CD4-positive, alpha-beta T cell (primary cell): Measurements from ENCODE around the gene PCLO. TPM values are rescaled to one million over a fixed set of nuclear protein-coding genes. Genes with fewer than 3 reads are reported as not detected.

Experiments
- ATAC-seq: fragments of 200-7000 bp; cut with Tn5 transposase; one replicate; pipeline ENCODE4 v1.10.0; 2022; ENCODE audit warnings: mild to moderate bottlenecking; ENCODE audit not compliant: poor library complexity
- CTCF ChIA-PET: fragments of 350-600 bp; sonication (Branson Sonifier 250); formaldehyde crosslinking; loops from one replicate; lab custom pipeline; 2021; ENCODE audit warnings: antibody characterized with exemption, inconsistent platforms; lab: Charles Lee
- POLR2A ChIA-PET: fragments of 350-600 bp; sonication (Branson Sonifier 250); formaldehyde crosslinking; loops from one replicate; lab custom pipeline; 2021; ENCODE audit warnings: antibody characterized with exemption, inconsistent platforms; lab: Charles Lee
- DNase-seq, 14 experiments: peaks; one replicate each; pipeline ENCODE4 v3.0.0-alpha.2; 2013 to 2020; ENCODE audit warnings: mixed read lengths in 2 of 14
- H3K27ac ChIP-seq, 2 donors: one replicate each; pipeline versions ENCODE4 v1.5.1 to v1.7.0; 2013; ENCODE audit warnings: low read length in 2 of 2, low read depth in 1 of 2, mild to moderate bottlenecking in 1 of 2
- H3K27me3 ChIP-seq, 2 experiments: 1 replicate in 1 of 2; 2 replicates in 1 of 2; pipeline versions ENCODE4 v1.6.1 to v1.7.0; 2013; ENCODE audit warnings: low read length in 2 of 2, control low read depth in 1 of 2, mild to moderate bottlenecking in 1 of 2, moderate library complexity in 1 of 2; ENCODE audit not compliant: insufficient read depth in 2 of 2, control insufficient read depth in 1 of 2
- H3K36me3 ChIP-seq: one replicate; pipeline ENCODE4 v1.6.1; 2013; ENCODE audit warnings: low read length, control low read depth; ENCODE audit not compliant: insufficient read depth
- H3K4me1 ChIP-seq: one replicate; pipeline ENCODE4 v1.6.1; 2013; ENCODE audit warnings: low read length, control low read depth; ENCODE audit not compliant: insufficient read depth
- H3K4me3 ChIP-seq: one replicate; pipeline ENCODE4 v1.5.1; 2013; ENCODE audit warnings: mild to moderate bottlenecking, low read length, moderate library complexity
- H3K9me3 ChIP-seq, 2 experiments: 1 replicate in 1 of 2; 2 replicates in 1 of 2; pipeline versions ENCODE4 v1.6.1 to v1.7.0; 2013; ENCODE audit warnings: low read length in 2 of 2, mild to moderate bottlenecking in 2 of 2, control low read depth in 1 of 2, moderate library complexity in 1 of 2; ENCODE audit not compliant: control insufficient read depth in 1 of 2, insufficient read depth in 1 of 2
- H3K27ac Mint-ChIP-seq: one replicate; pipeline ENCODE4 v1.8.0; 2020; ENCODE audit warnings: mixed read lengths
- H3K27me3 Mint-ChIP-seq: one replicate; pipeline ENCODE4 v1.8.0; 2021; ENCODE audit warnings: mixed read lengths
- H3K36me3 Mint-ChIP-seq: one replicate; pipeline ENCODE4 v1.8.0; 2021; ENCODE audit warnings: low read depth, mixed read lengths
- H3K4me1 Mint-ChIP-seq: one replicate; pipeline ENCODE4 v1.8.0; 2021; ENCODE audit warnings: low read depth, mixed read lengths
- H3K4me3 Mint-ChIP-seq: one replicate; pipeline ENCODE4 v1.8.0; 2020; ENCODE audit warnings: mild to moderate bottlenecking, mixed read lengths
- H3K9me3 Mint-ChIP-seq: one replicate; pipeline ENCODE4 v1.8.0; 2020; ENCODE audit warnings: mixed read lengths
- intact Hi-C, 2 experiments: fragments of 100-400 bp; cut with DNase I in 1 of 2; cut with micrococcal nuclease in 1 of 2; formaldehyde crosslinking; loops; one replicate each; pipeline versions ENCODE4 v1.15.1 to v1.9.0; 2023 to 2025; cut with DNase I, micrococcal nuclease
- total RNA-seq, 174 experiments: library from RNA in 2 of 174; stranded (reverse) in 2 of 174; gene quantifications; one replicate each; pipeline ENCODE4 v1.2.3 and lab custom pipeline; 2021 to 2026
- TF ChIP-seq, protein P1 (sequence below): fragments of 200-600 bp; IDR thresholded peaks from one replicate; pipeline ENCODE4 v1.8.0; 2022; ENCODE audit warnings: antibody characterized with exemption, mild to moderate bottlenecking

The PCLO gene
- total RNA-seq, 2 experiments from 2014 or later, result not detected

DNA sequence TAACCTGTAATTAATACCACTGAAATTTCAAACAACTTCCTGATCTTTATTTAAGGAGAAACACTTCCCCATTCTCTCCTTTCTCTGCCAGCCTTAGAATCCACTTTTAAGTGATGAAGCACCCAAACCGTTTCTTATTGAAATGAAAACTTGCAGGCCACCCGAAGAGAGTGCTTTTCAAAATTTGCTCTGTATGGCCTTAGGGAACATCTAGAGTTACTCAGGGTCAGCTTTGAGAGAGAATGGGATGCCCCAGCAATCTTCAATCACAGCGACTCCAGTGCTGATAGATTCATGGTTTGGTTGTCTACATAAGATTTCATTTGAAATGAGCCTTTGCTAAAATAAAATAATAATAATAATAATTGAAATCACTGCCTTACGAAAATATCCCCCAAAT is 323.1 kb downstream of the PCLO start:
- Histone ChIP-seq H3K4me3 (no peak overlapping the region), H3K27me3 (no peaks in the 10 kb centered on the region), H3K36me3 (no peaks in the 10 kb centered on the region), H3K4me1 (no peaks in the 10 kb centered on the region), H3K9me3 (peaks cover 0 to 5% of the 10 kb centered on the region in 2 experiments), H3K27ac (no peak overlapping the region)
- ChIA-PET POLR2A (no interaction called here), CTCF (no interaction called here)
- H3K27me3 Mint-ChIP-seq, result no peaks in the 10 kb centered on the region
- DNase-seq, result no peak
- TF ChIP-seq, protein P1, sequence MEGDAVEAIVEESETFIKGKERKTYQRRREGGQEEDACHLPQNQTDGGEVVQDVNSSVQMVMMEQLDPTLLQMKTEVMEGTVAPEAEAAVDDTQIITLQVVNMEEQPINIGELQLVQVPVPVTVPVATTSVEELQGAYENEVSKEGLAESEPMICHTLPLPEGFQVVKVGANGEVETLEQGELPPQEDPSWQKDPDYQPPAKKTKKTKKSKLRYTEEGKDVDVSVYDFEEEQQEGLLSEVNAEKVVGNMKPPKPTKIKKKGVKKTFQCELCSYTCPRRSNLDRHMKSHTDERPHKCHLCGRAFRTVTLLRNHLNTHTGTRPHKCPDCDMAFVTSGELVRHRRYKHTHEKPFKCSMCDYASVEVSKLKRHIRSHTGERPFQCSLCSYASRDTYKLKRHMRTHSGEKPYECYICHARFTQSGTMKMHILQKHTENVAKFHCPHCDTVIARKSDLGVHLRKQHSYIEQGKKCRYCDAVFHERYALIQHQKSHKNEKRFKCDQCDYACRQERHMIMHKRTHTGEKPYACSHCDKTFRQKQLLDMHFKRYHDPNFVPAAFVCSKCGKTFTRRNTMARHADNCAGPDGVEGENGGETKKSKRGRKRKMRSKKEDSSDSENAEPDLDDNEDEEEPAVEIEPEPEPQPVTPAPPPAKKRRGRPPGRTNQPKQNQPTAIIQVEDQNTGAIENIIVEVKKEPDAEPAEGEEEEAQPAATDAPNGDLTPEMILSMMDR, result no peak
- H3K36me3 Mint-ChIP-seq, result no peaks in the 10 kb centered on the region
- ATAC-seq, result no peak
- intact Hi-C loops, result no loop called here
- peaks cover 2% of the 10 kb centered on the region for H3K9me3 Mint-ChIP-seq
- H3K27ac Mint-ChIP-seq, result no peak overlapping the region
- no peak overlapping the region for H3K4me3 Mint-ChIP-seq
- H3K4me1 Mint-ChIP-seq, result no peaks in the 10 kb centered on the region

DNA sequence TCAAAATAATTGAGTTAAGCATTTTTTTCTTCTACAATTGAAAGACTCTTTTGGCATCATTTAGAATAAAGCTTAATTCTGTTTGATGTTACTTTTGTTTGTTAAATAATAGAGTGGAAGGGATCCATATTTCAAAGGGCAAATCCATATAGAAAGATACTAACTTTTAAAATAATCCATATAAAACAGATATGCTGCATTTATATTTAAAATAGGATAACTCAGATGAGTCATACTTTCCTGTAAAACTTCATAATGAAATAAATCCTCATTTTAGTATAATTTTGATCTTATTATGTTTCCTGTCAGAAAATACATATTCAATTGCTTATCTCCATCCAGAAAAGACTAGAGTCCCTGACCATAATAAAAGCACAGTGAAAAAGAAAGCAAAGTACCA is 323.6 kb downstream of the PCLO start:
- intact Hi-C loops, result no loop called here
- Histone ChIP-seq H3K4me1 (no peaks in the 10 kb centered on the region), H3K9me3 (peaks cover 0 to 5% of the 10 kb centered on the region in 2 experiments), H3K27me3 (no peaks in the 10 kb centered on the region), H3K36me3 (no peaks in the 10 kb centered on the region), H3K27ac (no peak overlapping the region), H3K4me3 (no peak overlapping the region)
- DNase-seq (no peak), ATAC-seq (no peak)
- TF ChIP-seq, protein P1, result no peak
- no peaks in the 10 kb centered on the region for H3K36me3 Mint-ChIP-seq
- POLR2A ChIA-PET, result no interaction called here
- no peaks in the 10 kb centered on the region for H3K27me3 Mint-ChIP-seq
- no peak overlapping the region for H3K4me3 Mint-ChIP-seq
- H3K4me1 Mint-ChIP-seq, result no peaks in the 10 kb centered on the region
- H3K27ac Mint-ChIP-seq, result no peak overlapping the region
- CTCF ChIA-PET, result no interaction called here
- H3K9me3 Mint-ChIP-seq, result peaks cover 2% of the 10 kb centered on the region

DNA sequence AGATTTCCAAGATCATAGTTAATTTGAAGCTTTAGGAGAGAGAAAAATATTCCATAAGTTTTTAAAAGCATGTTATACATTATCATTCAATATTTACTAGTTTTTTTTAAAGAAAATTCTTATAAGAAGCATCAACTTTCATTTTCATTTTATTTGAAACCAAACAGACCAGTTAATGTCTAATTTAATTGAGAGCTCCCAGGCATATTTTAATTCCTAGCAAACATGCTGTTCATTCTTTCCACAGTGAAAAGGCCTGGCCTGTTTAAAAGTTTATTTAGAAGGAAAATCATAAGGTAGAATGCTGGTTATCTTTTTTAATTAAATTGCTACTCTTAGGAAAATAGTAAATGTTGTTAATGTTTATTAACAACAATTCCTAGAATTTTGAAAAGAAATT is 324.4 kb downstream of the PCLO start:
- no peaks in the 10 kb centered on the region for H3K27me3 Mint-ChIP-seq
- H3K36me3 Mint-ChIP-seq, result no peaks in the 10 kb centered on the region

More for the DNA sequence above, 324.4 kb downstream of the PCLO start:
- H3K27ac ChIP-seq, result no peak overlapping the region
- no peak overlapping the region for H3K4me3 ChIP-seq
- intact Hi-C loops, result no loop called here
- no peaks in the 10 kb centered on the region for H3K27me3 ChIP-seq
- H3K27ac Mint-ChIP-seq, result no peak overlapping the region
- no peak overlapping the region for H3K4me3 Mint-ChIP-seq
- H3K4me1 ChIP-seq, result no peaks in the 10 kb centered on the region
- H3K4me1 Mint-ChIP-seq, result no peaks in the 10 kb centered on the region
- DNase-seq, result no peak
- no peaks in the 10 kb centered on the region for H3K36me3 ChIP-seq
- ChIA-PET CTCF (no interaction called here), POLR2A (no interaction called here)
- TF ChIP-seq, protein P1, result no peak
- H3K9me3 ChIP-seq, result peaks cover 0 to 5% of the 10 kb centered on the region in 2 experiments
- H3K9me3 Mint-ChIP-seq, result peaks cover 2% of the 10 kb centered on the region
- ATAC-seq, result no peak
